Psoas muscle (tissue), 8 donors: ENCODE data around the gene JMJD1C. TPM values are rescaled to one million over a fixed set of nuclear protein-coding genes. Genes with fewer than 3 reads are reported as not detected.

Source experiments
- ATAC-seq, 4 donors: fragments of 200-7000 bp; cut with Tn5 transposase; one replicate each; pipeline ENCODE4 v1.9.1; 2020; ENCODE audit warnings: moderate library complexity in 3 of 4, mild to moderate bottlenecking in 2 of 4
- DNase-seq, 2 donors: peaks; one replicate each; pipeline ENCODE4 v3.0.0-alpha.2; 2020
- H3K27ac ChIP-seq: fragments of 200-600 bp; one replicate; pipeline ENCODE4 v1.8.0; 2022
- H3K27me3 ChIP-seq, 3 donors: fragments of 200-600 bp in 1 of 3; one replicate each; pipeline versions ENCODE4 v1.6.1 to v1.8.0; 2013 to 2022; ENCODE audit warnings: low read length in 2 of 3, mild to moderate bottlenecking in 2 of 3, moderate library complexity in 1 of 3; ENCODE audit not compliant: insufficient read depth in 3 of 3
- H3K36me3 ChIP-seq, 2 donors: fragments of 200-600 bp in 1 of 2; one replicate each; pipeline versions ENCODE4 v1.6.1 to v1.8.0; 2013 to 2022; ENCODE audit warnings: low read depth in 1 of 2, mild to moderate bottlenecking in 1 of 2, moderate library complexity in 1 of 2; ENCODE audit not compliant: insufficient read depth in 1 of 2
- H3K4me1 ChIP-seq: fragments of 200-600 bp; one replicate; pipeline ENCODE4 v1.8.0; 2022
- H3K4me3 ChIP-seq: fragments of 200-600 bp; one replicate; pipeline ENCODE4 v1.8.0; 2022; ENCODE audit warnings: mild to moderate bottlenecking
- H3K9me3 ChIP-seq: fragments of 200-600 bp; one replicate; pipeline ENCODE4 v1.8.0; 2022
- WGBS, 3 donors: extraction: QIAGEN DNeasy Blood & Tissue Kit; methylation state at CpG; one replicate each; pipeline versions ENCODE4 v1.1.6 to v1.1.7; 2013; 5-methylcytosine and 5-hydroxymethylcytosine counted together
- intact Hi-C, 2 donors: fragments of 100-400 bp; cut with DNase I; formaldehyde crosslinking; loops; one replicate each; pipeline versions ENCODE4 v1.11.0 to v1.14.2; 2022
- polyA plus RNA-seq, 3 donors: library from polyadenylated mRNA; stranded (reverse); fragments of 200-250 nt; gene quantifications; one replicate each; pipeline ENCODE4 v1.2.3, GENCODE V29; 2013
- total RNA-seq, 4 donors: library from RNA; stranded (reverse); fragmentation: NEBNext Ultra II Directional in 2 of 4; extraction: Animal tissue kit (Norgen Biotek cat#: 25700) in 2 of 4; gene quantifications; one replicate each; pipeline versions ENCODE4 v1.2.1 to v1.2.4, GENCODE V29; 2021 to 2023
- TF ChIP-seq, protein P1 (sequence below): fragments of 200-600 bp; IDR thresholded peaks from one replicate; pipeline ENCODE4 v1.8.0; 2022; ENCODE audit warnings: antibody characterized with exemption
- donor health status: healthy with polysubstance abuse.
- donor health status: DM: no; HTN: no; CAD: no; lungs with moderate emphysema.
- donor health status: Bipolar disorder and iron deficiency.
- donor health status: healthy.
- donor health status: DM: yes; HTN: yes; CAD: no.
- donor health status: DM: no; HTN: no; CAD: no.
- donor health status: DM: no; HTN: no; CAD: no.
- donor health status: DM: yes; HTN: yes; CAD: no.

The JMJD1C gene
- total and polyA plus RNA-seq, 7 donors: 17.5 to 74.4 (median 28.8) TPM

DNA sequence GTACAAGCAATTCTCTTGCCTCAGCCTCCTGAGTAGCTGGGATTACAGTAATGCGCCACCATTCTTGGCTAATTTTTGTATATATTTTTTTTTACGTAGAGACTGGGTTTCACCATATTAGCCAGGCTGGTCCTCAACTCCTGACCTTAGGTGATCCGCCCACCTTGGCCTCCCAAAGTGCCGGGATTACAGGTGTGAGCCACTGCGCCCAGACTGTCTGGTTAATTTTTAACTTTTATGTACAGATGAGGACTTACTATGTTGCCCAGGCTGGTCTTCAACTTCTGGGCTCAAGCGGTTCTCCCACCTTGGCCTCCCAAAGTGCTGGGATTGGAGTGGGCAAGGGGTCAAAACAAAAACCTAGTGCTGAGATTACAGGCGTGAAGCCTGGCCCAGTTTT, 101.8 kb downstream of the JMJD1C start:
- DNase-seq: no peak
- Histone ChIP-seq H3K27ac (no peak overlapping the region), H3K4me3 (no peak overlapping the region), H3K4me1 (peaks cover 12% of the 10 kb centered on the region), H3K36me3 (no peaks in the 10 kb centered on the region), H3K27me3 (no peaks in the 10 kb centered on the region), H3K9me3 (no peaks in the 10 kb centered on the region)
- intact Hi-C loops: no loop called here
- WGBS, 3 donors: 97 to 99% (median 98%) methylated on average over 7 of the region's 7 CpGs
- TF ChIP-seq, protein P1, sequence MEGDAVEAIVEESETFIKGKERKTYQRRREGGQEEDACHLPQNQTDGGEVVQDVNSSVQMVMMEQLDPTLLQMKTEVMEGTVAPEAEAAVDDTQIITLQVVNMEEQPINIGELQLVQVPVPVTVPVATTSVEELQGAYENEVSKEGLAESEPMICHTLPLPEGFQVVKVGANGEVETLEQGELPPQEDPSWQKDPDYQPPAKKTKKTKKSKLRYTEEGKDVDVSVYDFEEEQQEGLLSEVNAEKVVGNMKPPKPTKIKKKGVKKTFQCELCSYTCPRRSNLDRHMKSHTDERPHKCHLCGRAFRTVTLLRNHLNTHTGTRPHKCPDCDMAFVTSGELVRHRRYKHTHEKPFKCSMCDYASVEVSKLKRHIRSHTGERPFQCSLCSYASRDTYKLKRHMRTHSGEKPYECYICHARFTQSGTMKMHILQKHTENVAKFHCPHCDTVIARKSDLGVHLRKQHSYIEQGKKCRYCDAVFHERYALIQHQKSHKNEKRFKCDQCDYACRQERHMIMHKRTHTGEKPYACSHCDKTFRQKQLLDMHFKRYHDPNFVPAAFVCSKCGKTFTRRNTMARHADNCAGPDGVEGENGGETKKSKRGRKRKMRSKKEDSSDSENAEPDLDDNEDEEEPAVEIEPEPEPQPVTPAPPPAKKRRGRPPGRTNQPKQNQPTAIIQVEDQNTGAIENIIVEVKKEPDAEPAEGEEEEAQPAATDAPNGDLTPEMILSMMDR: no peak
- ATAC-seq: no peak

DNA sequence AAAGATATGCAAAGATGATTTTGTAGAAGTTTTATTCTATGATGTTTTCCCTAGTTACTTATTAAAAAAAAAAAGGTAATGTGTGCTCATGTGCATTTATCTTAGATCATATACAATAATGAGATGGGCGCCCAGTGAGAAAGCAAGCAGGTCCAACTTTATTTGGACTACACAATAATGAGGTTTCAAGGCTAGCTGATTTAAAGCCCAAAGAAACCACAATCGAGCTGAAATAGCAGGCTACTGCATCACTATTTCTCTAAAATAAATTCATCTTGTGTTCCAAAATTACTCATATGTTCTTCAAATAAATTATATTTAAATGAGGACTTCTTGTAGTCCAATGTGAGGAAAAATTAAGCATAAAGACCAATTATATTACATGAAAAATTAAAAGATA, 110.1 kb downstream of the JMJD1C start:
- DNase-seq: no peak
- ATAC-seq: no peak
- no peak overlapping the region for H3K4me3 ChIP-seq
- H3K27ac ChIP-seq: no peak overlapping the region
- no peaks in the 10 kb centered on the region for H3K27me3 ChIP-seq
- 81 to 88% (median 82%) methylated on average over 2 of the region's 2 CpGs for WGBS, 3 donors
- H3K36me3 ChIP-seq: no peaks in the 10 kb centered on the region
- peaks cover 4% of the 10 kb centered on the region for H3K4me1 ChIP-seq
- intact Hi-C loops: no loop called here
- no peaks in the 10 kb centered on the region for H3K9me3 ChIP-seq
- TF ChIP-seq, protein P1: no peak

- H3K27me3 ChIP-seq: no peaks in the 10 kb centered on the region
- ATAC-seq (no peak), DNase-seq (no peak)
- WGBS, 3 donors: 94 to 97% (median 97%) methylated on average over 3 of the region's 3 CpGs
- no peaks in the 10 kb centered on the region for H3K9me3 ChIP-seq
- no peak overlapping the region for H3K27ac ChIP-seq
- intact Hi-C loops: no loop called here
- H3K4me3 ChIP-seq: no peak overlapping the region
- H3K36me3 ChIP-seq: no peaks in the 10 kb centered on the region
- TF ChIP-seq, protein P1: no peak
- peaks cover 4% of the 10 kb centered on the region for H3K4me1 ChIP-seq
Observed at GRCh38 chr10:63352976-63353375, 112.8 kb downstream of the JMJD1C start.

- DNase-seq (no peak), ATAC-seq (peak in 1 of 4 donors; percentile 52)
- Histone ChIP-seq H3K9me3 (no peaks in the 10 kb centered on the region), H3K4me1 (peaks cover 4% of the 10 kb centered on the region), H3K27ac (no peak overlapping the region), H3K27me3 (no peaks in the 10 kb centered on the region), H3K36me3 (no peaks in the 10 kb centered on the region), H3K4me3 (no peak overlapping the region)
- WGBS, 3 donors: 96% methylated on average over 3 of the region's 3 CpGs
- TF ChIP-seq, protein P1: no peak
- intact Hi-C loops: no loop called here
Observed at GRCh38 chr10:63348245-63348850, 117.4 kb downstream of the JMJD1C start.

DNA sequence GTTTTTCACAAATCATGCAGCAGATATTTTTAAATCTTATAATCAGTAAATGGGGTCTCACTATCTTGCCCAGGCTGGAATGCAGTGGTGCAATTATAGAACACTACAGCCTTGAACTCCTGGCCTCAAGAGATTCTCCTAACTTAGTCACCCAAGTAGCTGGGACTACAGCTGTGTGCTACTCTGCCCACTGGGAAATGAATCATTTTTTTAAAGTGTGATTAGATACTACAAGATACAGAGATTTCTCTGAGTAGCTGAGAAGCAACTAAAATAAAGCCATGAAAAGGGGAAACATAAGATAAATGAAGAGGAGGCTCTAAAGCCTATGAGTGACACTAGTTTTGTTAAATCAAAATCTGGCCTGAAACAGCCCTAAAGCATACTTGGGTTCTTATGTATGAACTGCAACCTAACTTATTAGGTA, 119.7 kb downstream of the JMJD1C start:
- Histone ChIP-seq H3K36me3 (no peaks in the 10 kb centered on the region), H3K4me3 (no peak overlapping the region), H3K9me3 (no peaks in the 10 kb centered on the region), H3K27ac (no peak overlapping the region), H3K27me3 (no peaks in the 10 kb centered on the region), H3K4me1 (no peaks in the 10 kb centered on the region)
- TF ChIP-seq, protein P1: no peak
- intact Hi-C loops: no loop called here
- ATAC-seq: no peak
- no peak for DNase-seq
